Stimulated activated CD4-positive, alpha-beta T cell treated with anti-CD3 and anti-CD28 coated beads, Interleukin-15, amount 100 ng/mL, for 1 hour (primary cell): ENCODE measurements around the gene PARP4.
"Not testable (repeated sequence)": the region's sequence is repeated elsewhere in the genome, so short reads cannot be mapped to it uniquely, and the experiment has no call there.

Experiments used
- DNase-seq, 2 donors: peaks; one replicate each; pipeline ENCODE4 v3.0.0-alpha.2; 2020; ENCODE audit warnings: low read depth in 1 of 2, low spot score in 1 of 2

The PARP4 gene

DNA sequence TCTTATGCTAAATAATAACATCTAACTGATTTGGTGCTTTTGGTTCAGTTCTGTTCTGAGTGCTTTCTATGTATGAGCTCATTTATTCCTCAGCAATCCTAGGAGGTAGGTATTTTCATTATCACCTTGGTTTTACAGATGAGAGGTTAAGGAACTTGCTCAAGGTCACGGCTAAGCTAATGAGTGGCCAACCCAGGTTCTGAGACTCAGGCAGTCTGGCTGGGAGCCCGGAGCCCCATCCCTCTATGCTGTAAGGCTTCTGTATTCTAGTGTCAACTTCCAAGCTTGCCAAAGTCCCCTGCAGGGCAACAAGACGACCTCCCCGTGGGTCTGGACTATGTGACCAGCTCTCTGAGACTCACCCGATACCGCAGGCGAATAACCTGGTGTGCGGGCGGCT, 60.5 kb downstream of the PARP4 start:
- no peak for DNase-seq

DNA sequence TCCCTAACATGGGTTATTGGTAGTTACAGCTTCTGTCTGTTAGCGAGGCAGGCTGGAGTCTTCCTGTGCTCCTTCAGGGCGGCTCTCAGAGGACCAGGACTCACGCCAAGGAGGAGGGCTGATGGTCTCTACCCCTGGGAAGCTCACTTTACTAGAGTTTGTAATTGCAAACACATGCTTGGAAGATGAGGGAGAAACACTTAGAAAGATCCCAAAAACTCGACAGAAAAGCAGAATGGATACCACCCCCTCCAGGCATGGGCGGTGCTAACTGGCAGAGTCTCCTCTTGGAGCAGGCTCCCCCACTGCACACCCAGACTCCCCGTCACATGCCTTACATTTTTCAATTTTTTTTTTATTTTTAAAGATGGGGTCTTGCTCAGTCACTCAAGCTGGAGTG, 62.0 kb downstream of the PARP4 start:
- DNase-seq: no peak

DNA sequence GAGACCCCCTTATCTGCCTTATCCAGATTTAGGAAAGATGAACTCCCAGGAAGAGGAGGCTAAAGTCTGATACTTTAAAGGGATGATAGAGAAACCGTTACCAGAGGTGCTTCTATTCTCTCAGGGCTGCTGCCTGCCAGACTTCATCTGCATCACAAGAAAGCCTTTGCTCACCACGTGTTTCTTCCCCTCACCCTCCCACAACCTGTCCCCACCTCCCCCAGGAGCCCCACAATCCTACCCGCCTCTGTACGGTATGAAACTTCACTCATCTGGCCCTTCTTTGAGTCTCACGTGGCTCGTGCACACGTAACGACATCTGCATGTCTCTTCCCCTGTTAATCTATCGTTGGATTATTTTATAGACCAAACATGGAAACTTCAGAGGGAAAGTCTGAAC, 67.7 kb downstream of the PARP4 start:
- not testable (repeated sequence) for DNase-seq

DNA sequence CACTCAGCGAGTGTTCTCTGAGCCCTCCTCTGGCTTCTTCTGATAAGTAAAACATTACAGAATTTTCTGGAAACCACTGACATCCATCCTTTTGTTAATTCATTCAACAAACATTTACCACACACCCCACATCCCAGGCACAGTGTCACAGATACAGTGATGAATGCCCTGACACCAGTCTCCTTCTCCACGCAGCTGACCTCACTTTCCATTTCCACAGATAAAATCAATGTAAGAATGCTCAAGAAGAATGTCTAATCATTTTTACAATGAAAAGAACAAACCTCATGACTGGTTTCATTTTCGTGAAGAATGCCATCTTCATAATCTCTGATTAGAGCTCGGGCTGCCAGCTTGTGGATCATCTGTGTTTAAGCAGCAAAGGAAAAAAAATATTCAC, 69.2 kb downstream of the PARP4 start:
- DNase-seq: no peak

DNA sequence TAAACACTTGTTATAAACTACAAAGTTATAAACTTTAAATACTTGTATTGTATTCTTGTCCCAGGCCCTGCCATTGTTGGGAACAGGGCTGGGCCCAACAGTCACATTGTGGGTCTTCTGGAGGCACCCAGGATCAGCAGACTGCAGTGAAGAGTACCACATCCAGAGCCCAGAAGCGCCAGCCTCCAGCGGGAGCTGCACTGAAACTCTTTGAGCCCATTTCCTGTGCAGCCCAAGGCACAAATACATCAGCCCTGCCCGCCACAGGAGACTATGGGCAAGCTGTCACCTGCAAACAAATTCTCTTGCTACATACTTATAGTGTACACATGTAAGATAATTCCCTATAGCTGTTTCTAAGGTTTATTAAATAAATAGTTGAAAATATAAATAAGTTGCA, 86.5 kb downstream of the PARP4 start:
- not testable (repeated sequence) for DNase-seq

DNA sequence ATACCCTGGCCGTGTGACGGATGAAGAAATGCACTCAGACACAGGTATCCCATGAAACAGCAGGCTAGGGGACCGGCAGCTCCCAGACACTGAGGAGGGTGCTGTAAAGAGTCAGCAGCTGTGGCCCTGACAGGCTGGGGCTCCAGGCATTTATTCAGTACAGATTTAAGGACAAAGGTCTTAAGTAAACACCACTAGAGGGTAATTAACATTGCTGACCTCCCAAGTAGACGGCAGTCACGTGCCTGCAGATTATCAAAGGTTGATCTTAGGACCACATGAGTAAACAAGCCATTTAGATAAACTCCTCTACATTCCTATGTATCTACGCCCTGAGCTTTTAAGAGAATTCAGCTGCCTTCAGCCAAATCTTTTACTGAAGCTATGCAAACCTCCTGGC, 92.9 kb downstream of the PARP4 start:
- DNase-seq: not testable (repeated sequence)

DNA sequence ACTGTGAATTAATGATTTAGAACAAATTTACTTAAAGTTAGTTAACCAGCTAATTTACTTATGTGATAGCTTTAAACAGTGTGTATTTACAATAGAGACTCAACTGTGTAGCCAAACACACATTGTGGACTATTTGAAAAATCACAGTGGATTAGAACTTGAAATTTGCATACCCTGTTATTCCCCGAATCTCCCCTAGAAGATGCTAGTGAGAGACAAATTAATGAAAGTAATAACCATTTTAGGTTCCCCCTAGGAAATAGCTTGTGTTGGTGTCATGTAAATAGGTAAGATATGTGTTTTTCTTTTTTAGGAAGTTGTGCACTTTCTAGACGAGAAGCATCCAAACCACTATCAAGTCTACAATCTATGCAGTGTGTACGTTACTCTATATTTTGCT, 104.7 kb downstream of the PARP4 start:
- DNase-seq: no peak

DNA sequence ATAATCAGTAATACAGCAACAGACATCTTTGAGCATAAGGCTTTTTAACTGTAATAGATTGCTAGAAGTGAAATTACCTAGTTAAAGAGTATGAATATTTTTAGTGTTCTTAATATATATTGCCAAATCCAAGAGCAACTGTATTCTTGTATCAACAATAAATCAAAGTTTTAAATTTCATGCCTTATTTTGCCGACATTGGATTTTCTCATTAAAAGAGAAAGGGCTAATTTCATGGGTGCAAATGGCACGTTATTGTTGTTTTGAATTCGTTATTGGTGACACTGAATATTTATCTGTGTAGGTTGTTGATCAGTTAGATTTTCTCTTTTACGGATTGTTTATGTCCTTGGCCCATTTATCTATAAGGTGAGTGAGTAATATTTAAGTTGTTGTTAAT, 106.1 kb downstream of the PARP4 start:
- DNase-seq: no peak

DNA sequence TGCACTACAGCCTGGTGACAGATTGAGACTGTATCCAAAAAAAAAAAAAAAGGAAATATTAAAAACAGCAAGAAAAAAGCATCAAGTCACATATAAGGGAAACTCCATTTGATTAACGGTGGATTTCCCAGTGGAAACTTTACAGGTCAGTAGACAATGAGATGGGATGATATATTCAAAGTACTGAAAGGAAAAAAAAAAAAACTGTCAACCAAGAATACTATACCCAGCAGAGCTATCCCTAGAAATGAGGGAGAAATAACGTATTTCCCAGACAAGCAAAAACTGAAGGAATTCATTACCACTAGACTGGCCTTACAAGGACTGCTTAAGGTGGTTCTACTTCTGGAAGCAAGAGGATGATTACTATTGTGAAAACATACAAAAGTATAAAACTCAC, 115.8 kb downstream of the PARP4 start:
- DNase-seq: no peak

DNA sequence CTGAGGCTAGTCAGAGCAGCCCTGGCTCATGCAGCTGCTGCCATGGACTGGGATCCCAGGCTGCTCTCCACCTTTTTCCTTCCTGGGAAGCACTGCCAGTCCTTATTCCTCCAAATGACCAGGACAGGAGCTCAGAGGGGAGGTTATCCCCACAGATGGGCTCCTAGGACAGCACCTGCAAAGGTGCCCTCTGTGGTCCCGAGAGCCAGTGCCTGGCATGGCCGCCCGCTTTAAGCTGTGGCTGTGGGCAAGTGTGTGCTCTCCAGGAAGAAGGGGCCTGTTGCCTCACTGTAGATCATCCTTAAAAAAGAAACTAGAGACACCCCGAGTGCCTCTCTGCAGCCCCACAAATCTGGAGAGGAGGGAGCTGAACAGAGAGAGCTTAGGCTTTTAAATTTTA, 119.6 kb downstream of the PARP4 start:
- no peak for DNase-seq

DNA sequence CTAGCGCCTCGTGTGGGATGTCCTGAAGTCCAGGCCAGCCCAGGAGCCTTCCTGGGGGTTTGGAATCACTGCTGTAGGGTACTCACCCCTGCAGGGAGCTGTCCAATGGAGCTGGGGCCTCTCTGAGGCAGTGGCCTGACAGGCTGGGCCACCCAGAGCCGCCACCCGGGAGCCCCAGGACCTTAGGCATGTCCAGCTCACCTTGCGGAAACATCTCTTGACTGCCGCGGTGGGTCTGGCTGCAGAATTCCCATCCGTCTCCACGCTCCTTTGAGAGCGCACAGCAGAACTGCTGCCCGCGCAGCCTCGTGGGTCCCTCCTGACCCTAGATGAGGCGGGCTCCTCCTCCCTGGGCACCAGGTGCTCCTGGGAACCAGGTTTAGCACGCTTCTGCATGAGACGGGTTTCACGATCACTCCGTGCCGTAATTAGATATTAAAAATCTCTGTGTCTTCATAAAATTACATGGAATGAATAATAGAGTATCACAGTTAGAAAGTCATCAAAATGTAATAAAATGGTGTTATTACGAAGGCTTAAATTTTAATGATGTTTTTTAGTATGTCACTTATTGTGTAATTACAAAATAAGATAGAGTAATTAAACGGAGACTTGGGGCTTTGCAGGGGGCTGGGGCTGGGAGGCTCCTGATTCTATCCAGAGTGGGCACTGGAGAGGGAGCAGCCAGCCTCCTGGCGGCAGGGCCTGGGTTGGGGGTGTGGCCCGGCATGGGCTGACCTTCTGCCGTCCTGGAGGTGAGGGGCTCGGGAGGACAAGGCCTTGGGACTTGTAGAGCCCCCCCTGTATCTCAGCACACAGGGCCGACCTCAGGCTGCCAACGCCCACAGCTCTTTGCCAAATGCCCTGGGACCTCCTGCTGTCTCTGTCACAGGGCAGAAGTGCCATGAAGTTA, 120.6 kb downstream of the PARP4 start:
- not testable (repeated sequence) for DNase-seq

DNA sequence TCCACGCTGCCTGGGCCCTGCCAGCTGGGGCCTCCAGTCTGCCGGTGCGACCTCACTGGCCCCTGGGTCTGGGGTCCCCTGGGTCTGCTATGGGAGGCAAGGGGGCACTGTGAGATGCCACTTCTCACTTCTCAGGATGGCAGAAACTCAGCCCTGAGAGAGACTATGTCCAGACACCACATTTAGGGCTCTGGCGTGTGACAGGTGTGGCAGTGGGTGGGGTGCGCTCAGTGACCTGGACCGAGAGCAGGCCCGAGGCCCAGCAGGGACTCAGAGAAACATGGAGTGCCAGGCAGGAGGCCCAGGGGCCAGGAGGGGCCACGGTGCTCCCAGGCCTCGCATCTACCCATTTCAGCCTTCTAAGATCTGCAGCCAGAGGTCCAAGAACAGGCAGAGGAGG, 121.8 kb downstream of the PARP4 start:
- DNase-seq: not testable (repeated sequence)

DNA sequence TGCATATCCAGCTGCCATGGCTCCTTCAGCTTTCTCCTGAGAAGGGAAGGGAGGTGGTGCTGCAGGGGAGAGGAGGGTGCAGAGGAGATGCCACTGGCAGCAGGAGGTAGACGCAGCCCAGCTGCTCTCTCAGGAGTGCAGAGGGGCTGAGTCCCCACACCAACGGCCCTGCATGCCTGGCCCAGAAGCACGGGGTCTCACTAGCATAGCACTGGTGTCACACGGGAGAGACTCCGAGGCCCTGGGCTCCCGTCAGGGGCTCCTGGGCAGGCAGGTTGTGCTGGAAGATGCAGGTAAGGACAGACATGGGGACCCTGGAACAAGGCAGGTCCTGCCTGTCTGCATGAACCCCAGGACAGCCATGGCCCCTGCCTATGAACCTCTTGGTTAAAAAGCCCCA, 123.1 kb downstream of the PARP4 start:
- DNase-seq: no peak

DNA sequence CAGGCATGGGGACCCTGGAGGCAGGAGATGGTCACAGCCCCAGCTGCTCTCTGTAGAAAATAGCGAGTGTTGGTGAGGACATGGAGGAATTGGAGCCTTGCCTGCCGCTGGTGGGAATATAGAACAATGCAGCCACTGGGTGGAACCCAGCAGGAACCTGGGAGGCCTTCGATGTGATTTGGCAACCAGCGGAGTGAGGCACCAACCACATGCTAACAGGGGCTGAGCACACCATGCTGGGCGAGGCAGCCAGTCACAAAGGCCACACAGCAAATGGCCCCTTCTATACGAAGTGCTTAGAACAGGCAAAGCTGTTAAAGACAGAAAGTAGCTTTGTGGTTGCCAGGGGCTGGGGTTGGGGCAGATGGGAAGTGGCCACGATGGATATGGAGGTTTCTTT, 123.8 kb downstream of the PARP4 start:
- DNase-seq: not testable (repeated sequence)

DNA sequence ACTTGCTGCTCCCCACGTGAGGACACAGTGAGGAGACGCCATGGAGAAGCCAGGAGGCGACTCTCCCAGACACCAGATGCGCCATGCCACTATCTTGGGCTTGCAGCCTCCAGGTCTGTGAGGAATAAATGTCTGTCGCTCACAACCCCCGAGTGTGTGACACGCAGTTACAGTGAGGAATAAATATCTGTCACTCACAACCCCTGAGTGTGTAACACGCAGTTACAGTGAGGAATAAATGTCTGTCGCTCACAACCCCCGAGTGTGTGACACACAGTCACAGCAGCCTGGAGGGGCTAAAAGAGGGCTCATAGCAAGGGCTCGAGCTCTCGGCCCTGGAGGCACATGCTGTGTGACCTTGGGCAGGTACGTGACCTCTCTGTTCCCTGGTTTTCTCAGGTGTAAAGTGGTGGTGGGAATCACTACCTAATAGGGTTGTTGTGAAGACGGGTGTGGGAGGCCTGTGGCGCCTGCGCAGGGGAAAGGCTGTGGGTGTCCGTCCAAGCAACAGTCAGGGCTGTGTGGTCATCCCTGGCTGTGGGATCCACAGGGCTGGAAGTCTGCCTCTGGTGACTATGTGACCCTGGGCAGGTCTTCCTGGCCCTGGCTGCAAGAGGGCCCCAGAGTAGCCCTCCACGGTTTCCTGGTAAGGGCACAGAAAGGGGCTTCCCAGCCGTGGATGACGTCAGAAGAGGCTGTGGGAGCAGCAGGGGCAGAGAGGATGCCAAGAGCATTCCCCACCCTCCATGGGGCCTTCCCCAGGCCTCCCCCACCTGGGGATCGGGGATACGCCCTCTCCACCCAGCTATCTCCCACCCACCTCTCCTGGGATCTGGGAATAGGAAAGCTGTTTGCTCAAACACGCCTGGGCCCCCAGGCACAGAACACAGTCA, 125.5 kb downstream of the PARP4 start:
- no peak for DNase-seq

DNA sequence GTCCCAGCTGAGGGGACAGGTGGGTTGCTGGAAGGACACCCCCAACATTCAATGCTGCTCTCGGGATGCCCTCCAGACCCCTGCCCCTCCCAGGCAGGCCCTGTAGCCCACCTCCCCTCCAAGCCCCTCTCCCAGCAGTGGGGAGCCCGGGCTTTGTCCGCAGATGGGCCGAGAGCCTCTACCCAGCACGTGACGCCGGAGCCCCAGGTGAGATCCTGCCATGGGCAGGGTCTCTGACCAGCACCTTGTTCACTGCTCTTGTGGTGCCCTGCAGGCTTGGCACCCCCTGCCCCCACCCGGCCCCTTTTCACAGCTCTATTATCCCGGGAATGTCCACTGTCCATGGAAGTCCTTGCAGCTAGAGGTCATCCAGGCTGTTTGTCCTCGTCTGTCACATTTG, 126.7 kb downstream of the PARP4 start:
- no peak for DNase-seq

DNA sequence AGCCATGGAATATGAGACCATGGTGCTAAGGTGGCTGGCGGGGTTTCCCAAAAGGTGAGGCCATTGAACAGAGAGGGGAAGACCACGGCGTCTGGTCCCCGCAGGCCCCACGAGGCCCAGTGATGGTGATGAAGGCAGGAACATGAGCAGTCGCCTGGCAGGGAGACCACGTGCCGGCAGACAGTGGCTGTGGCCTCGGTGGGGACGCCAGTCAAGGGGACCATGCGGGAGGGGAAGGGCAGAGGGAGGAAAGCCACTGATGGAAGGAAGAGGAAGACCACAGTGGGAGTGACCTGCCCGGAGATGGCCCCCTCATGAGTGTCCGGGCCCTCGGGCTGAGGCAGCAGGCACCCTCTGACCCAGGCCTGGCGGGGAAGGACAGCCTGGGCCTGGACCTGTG, 127.6 kb downstream of the PARP4 start:
- not testable (repeated sequence) for DNase-seq

DNA sequence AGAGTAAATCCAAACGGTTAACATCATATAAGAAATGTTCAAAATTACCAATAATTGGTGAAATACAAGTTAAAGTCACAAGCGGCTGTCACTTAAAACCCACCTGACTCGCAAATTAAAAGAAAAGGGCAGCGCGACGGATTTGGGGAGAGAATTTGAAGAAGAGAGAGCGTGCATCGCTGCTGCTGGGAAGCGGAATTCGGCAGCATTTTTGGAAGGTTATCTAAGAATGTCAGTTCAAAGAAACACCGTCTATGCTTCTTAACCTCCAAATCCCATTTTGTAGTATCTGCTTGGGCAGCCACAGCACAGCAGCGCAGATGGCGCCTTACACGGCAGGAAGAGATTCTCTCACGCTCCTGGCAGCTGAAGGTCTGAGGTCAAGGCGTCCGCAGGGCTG, 128.5 kb downstream of the PARP4 start:
- not testable (repeated sequence) for DNase-seq

DNA sequence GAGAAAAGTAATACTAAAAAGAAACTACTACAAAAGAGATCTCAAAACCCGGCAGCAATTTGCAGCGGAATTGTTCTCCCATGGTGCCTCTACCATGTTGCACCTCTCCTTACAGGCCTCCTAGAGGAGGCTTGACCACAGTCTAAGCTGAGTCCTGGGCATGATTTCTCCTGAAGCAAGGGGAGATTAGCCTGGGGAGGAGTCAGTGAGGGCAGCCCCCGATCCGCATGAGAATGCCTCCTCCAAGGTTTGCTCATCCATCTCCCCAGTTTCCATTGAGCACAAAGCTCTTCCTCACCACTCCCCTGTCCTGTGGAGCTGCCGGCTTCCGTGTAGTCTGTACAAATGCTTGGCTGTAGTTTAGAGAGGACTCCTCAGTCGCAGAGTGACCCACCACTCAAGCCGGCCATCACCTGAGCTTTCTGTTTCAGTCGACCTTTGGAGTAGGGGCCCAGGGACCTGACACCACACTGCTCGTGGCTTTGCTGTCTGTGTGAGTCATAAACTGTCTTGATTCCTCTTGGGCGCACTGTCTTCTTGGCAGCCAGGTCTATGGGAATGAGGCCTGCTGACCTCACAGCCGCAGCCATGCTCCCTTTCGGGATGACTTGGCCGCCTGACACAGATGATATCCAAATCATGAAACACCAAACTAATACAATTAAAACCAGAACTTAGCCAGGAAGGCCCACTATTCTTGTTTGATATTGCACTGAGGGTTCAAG, 130.9 kb downstream of the PARP4 start:
- no peak for DNase-seq

DNA sequence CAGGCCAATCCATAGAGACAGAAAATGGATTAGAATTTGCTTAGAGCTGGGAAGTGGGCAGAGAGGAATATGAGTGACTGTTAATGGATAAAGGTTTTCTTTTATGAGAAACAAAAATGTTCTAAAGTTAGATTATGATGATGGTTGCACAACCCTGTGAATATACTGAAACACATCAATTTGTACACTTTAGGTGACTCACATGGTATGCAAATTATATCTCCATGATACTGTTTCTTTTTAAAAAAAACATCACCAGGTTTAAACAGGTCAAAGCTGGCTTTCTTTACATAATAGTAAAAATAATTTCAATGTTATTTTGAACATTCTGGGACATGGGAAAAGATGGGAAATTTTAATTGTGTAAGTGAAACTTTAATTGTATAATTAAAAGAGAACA, 131.7 kb downstream of the PARP4 start:
- not testable (repeated sequence) for DNase-seq

DNA sequence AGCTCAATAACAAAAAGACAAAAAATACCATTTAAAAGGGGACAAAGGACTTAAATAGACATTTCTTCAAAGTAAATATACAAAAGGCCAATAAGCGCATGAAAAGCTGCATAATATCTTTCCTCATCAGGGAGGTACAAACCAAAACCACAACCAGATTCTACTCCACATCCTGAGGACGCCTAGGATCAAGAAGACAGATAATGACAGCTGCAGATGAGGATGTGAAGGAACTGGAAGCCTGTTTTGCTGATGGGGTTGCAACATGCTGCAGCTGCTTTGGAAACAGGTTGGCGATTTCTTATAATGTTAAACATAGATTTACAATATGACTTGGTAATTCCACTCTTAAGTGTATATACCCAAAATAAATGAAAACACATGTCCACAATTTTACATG, 132.4 kb downstream of the PARP4 start:
- DNase-seq: not testable (repeated sequence)
